HG03469 (cell line): Measurements from ENCODE around the gene IMP4.

Source experiments
- ATAC-seq: cut with Tn5 transposase; IDR thresholded peaks from one replicate; pipeline ENCODE4 v1.9.1; 2021; ENCODE audit warnings: mild to moderate bottlenecking, moderate library complexity, moderate number of reproducible peaks; ENCODE audit not compliant: unreplicated experiment

Gene IMP4

GRCh38 chr2:130391872-130392670 lies 49.4 kb downstream of the IMP4 start:
- no peak for ATAC-seq

GRCh38 chr2:130393318-130393910 lies 50.7 kb downstream of the IMP4 start:
- no peak for ATAC-seq
